Lung (tissue), 12 donors: ENCODE measurements around the gene TBX6. TPM values are rescaled to one million over a fixed set of nuclear protein-coding genes. Genes with fewer than 3 reads are reported as not detected.

ENCODE experiments used
- ATAC-seq: fragments of 200-7000 bp; cut with Tn5 transposase; one replicate; pipeline ENCODE4 v1.9.1; 2020; ENCODE audit warnings: moderate number of reproducible peaks; ENCODE audit not compliant: insufficient read depth, low FRiP score
- DNase-seq, 3 donors: peaks; one replicate each; pipeline ENCODE4 v3.0.0-alpha.2; 2013 to 2017
- H3K27ac ChIP-seq, 2 donors: one replicate each; pipeline ENCODE4 v1.5.1; 2013; ENCODE audit warnings: mild to moderate bottlenecking in 2 of 2, moderate library complexity in 2 of 2, control low read depth in 1 of 2, inconsistent platforms in 1 of 2, low read depth in 1 of 2, low read length in 1 of 2
- H3K27me3 ChIP-seq, 3 donors: one replicate each; pipeline ENCODE4 v1.5.1; 2013; ENCODE audit warnings: low read length in 2 of 3; ENCODE audit not compliant: control insufficient read depth in 3 of 3, insufficient read depth in 3 of 3
- H3K36me3 ChIP-seq, 4 donors: one replicate each; pipeline ENCODE4 v1.5.1; 2013; ENCODE audit warnings: low read length in 4 of 4, mild to moderate bottlenecking in 1 of 4, moderate library complexity in 1 of 4; ENCODE audit not compliant: control insufficient read depth in 4 of 4, insufficient read depth in 4 of 4
- H3K4me1 ChIP-seq, 5 donors: one replicate each; pipeline ENCODE4 v1.5.1; 2013; ENCODE audit warnings: low read length in 5 of 5, mild to moderate bottlenecking in 2 of 5, moderate library complexity in 1 of 5; ENCODE audit not compliant: control insufficient read depth in 5 of 5, insufficient read depth in 5 of 5
- H3K4me3 ChIP-seq: one replicate; pipeline ENCODE4 v1.5.1; 2013; ENCODE audit warnings: mild to moderate bottlenecking, control low read depth, moderate library complexity
- H3K9ac ChIP-seq, 2 donors: one replicate each; pipeline ENCODE4 v1.5.1; 2013; ENCODE audit warnings: low read length in 2 of 2, control low read depth in 1 of 2; ENCODE audit not compliant: insufficient read depth in 1 of 2
- H3K9me3 ChIP-seq, 4 donors: one replicate each; pipeline ENCODE4 v1.5.1; 2013; ENCODE audit warnings: low read length in 3 of 4, mild to moderate bottlenecking in 1 of 4, moderate library complexity in 1 of 4; ENCODE audit not compliant: control insufficient read depth in 4 of 4, insufficient read depth in 3 of 4
- WGBS, 2 donors: extraction: QIAGEN DNeasy Blood & Tissue Kit; methylation state at CpG; one replicate each; pipeline ENCODE4 v1.1.7; 2013; 5-methylcytosine and 5-hydroxymethylcytosine counted together
- polyA plus RNA-seq, 2 donors: library from polyadenylated mRNA; stranded (reverse); fragments of 200-250 nt; gene quantifications; one replicate each; pipeline ENCODE4 v1.2.1, GENCODE V29; 2013
- total RNA-seq, 2 donors: library from RNA; depleted of rRNA in 1 of 2; stranded (reverse); fragments of >200 nt in 1 of 2; gene quantifications; one replicate each; pipeline ENCODE4 v1.2.1, GENCODE V29; 2014 to 2021
- TF ChIP-seq, protein P1 (sequence below): IDR thresholded peaks from 2 replicates; pipeline ENCODE4 v1.5.1; 2012; ENCODE audit warnings: mild to moderate bottlenecking; ENCODE audit errors: control extremely low read depth, extremely low read depth
- donor health status: control.
- donor health status: control.
- donor health status: Bipolar disorder and iron deficiency.
- donor health status: healthy.
- donor health status: DM: yes; HTN: yes; CAD: no.

Gene TBX6
- total and polyA plus RNA-seq, 4 donors = 0.60 to 1.7 (median 1.3) TPM

- H3K9me3 ChIP-seq = no peaks in the 10 kb centered on the region
- TF ChIP-seq, protein P1, sequence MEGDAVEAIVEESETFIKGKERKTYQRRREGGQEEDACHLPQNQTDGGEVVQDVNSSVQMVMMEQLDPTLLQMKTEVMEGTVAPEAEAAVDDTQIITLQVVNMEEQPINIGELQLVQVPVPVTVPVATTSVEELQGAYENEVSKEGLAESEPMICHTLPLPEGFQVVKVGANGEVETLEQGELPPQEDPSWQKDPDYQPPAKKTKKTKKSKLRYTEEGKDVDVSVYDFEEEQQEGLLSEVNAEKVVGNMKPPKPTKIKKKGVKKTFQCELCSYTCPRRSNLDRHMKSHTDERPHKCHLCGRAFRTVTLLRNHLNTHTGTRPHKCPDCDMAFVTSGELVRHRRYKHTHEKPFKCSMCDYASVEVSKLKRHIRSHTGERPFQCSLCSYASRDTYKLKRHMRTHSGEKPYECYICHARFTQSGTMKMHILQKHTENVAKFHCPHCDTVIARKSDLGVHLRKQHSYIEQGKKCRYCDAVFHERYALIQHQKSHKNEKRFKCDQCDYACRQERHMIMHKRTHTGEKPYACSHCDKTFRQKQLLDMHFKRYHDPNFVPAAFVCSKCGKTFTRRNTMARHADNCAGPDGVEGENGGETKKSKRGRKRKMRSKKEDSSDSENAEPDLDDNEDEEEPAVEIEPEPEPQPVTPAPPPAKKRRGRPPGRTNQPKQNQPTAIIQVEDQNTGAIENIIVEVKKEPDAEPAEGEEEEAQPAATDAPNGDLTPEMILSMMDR = no peak
- WGBS, 2 donors = 73 to 87% methylated on average over 8 to 11 of the region's 11 CpGs
- peaks cover 0 to 3% (median 0%) of the 10 kb centered on the region in 5 donors for H3K4me1 ChIP-seq
- no peak for DNase-seq
- ATAC-seq = no peak
- peak overlapping the region in 1 of 2 donors; percentile 41 for H3K27ac ChIP-seq
- peaks cover 0 to 51% (median 32%) of the 10 kb centered on the region in 4 donors for H3K36me3 ChIP-seq
- no peaks in the 10 kb centered on the region for H3K27me3 ChIP-seq
- H3K4me3 ChIP-seq = no peak overlapping the region
- H3K9ac ChIP-seq = no peak overlapping the region
These were observed 22.7 kb upstream of the TBX6 start for GRCh38 chr16:30114411-30114810.

DNA sequence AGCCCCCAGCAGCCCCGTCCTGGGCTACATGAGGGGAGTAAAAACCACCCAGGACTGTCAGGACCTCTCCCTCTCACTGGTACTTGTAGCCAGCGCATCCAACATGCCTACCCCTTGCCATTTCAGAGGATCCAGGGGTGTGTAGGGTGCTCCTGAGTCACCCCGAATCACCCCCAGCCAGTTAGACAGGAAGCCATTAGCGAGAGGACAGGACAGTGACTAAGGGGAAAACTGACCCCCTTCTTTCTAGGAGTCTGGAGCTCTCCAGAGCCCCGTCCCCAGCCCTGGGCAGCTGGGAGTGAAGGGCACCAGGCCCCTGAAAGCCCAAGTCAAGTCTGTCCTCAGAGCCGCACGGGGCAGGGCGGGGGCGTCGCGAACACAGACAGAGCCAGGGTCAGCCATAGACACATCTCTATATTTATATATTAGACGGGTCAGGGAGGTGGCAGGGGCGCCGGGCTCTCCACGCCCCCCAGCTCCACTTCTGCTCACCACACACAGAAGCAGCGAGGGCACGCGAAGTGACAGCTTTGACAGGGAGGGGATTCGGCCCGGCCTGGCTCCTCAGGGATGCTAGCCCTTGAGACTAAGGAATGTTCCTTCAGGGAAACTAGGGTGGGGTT lies 22.1 kb upstream of the TBX6 start:
- WGBS, 2 donors = 89 to 90% methylated on average over 20 of the region's 20 CpGs

DNA sequence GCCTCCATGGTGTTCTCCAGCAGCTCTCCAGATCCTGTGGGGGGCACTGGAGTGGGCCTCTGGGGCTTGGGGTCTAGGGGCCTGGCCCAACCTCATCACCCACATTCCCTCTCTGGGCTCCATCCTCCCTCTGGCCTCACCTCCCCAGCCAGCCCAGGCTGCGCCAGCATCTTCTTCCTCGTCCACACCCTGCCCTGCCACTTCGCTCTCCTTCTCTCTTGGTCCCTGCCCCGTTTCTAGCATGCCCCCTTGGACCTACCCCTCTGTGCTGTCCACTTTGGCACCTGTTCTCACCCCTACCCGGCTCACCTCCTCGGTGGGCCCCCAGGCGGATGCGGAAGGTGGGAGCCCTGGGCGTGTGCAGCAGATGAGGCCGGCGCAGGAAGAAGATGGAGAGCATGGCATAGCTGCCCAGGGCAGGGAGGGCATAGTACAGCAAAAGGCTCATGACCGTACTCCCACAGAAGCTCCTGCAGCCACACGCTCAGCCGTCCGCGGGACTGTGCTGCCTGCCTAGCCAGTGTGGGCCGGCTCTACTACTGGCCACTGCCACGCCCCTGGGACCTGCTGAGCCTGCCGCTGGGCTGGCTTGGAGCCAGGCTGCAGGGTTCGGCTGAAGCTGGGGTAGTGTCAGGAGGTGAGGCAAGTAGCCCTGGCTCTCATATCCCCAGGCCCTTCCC lies 21.4 kb upstream of the TBX6 start, which contains the start of gene GDPD3:
Gene GDPD3 (minus strand): TSS at position 507 of the 680 bp plus-strand sequence. CDS start 59 bp downstream, at position 448.
- ATAC-seq = no peak
- 75 to 85% methylated on average over 20 of the region's 20 CpGs for WGBS, 2 donors
- TF ChIP-seq, protein P1 = no peak
- H3K27me3 ChIP-seq = no peaks in the 10 kb centered on the region
- H3K27ac ChIP-seq = peak within 1 kb of the TSS in 1 of 2 donors; percentile 0
- DNase-seq = no peak
- H3K9me3 ChIP-seq = no peaks in the 10 kb centered on the region
- H3K4me1 ChIP-seq = peaks cover 0 to 3% (median 0%) of the 10 kb centered on the region in 5 donors
- H3K36me3 ChIP-seq = peaks cover 0 to 49% (median 28%) of the 10 kb centered on the region in 4 donors
- H3K4me3 ChIP-seq = no peak within 1 kb of the TSS
- no peak within 1 kb of the TSS for H3K9ac ChIP-seq

More for the DNA sequence above, 22.1 kb upstream of the TBX6 start:
- DNase-seq (no peak), ATAC-seq (no peak)
- Histone ChIP-seq H3K9me3 (no peaks in the 10 kb centered on the region), H3K36me3 (peaks cover 0 to 49% (median 31%) of the 10 kb centered on the region in 4 donors), H3K27me3 (no peaks in the 10 kb centered on the region), H3K4me1 (peaks cover 0 to 3% (median 0%) of the 10 kb centered on the region in 5 donors), H3K9ac (no peak overlapping the region), H3K4me3 (no peak overlapping the region), H3K27ac (no peak overlapping the region)
- TF ChIP-seq, protein P1 = no peak
